Measurements from ENCODE around the gene TFAP2C. TPM values are rescaled to one million over a fixed set of nuclear protein-coding genes. Genes with fewer than 3 reads are reported as not detected.
"Not testable (repeated sequence)": the region's sequence is repeated elsewhere in the genome, so short reads cannot be mapped to it uniquely, and the experiment has no call there.

Gene TFAP2C
- total RNA-seq, 1 donor from 2014 or later: 0.20 TPM

DNA sequence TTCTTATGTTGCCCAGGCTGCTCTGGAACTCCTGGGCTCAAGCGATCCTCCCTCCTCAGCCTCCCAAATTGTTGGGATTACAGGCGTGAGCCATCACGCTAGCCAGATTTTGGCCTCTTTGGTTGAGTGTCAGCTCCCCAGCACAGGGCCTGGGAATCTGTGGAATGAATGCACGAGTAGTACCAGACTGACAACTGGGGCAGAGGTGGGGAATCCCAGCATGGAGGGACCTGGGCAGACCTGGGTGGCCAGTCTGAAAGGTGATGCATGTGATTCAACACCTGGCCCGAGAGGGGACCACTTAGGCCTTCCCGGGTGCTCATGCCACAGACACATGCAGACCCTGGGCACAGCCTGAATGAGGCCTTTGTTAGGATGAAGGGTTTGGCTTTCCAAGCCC lies 19.0 kb upstream of the TFAP2C start:
- intact Hi-C loops (cut with micrococcal nuclease): no loop called here
- DNase-seq: no peak
- no peak for ATAC-seq

DNA sequence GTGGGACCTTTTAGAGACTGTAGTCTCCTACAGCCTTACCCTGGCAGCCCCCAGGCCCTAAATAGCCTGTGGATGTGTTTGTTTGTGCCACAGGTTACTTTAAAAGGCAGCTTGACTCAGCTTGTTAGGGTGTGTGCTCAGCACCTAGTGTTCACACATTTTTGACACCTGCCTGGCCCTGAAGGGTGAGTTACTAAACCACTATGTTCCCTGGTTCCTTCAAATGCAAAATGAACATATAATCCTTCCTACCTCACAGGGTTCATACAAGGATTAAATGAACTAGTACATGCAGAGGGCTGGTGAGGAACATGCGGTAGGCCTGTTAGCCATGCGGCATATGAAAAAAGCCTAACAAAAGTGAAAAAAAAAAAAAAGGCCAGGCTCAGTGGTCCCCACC lies 14.9 kb upstream of the TFAP2C start:
- no peak for ATAC-seq
- DNase-seq: no peak
- intact Hi-C loops (cut with micrococcal nuclease): no loop called here

DNA sequence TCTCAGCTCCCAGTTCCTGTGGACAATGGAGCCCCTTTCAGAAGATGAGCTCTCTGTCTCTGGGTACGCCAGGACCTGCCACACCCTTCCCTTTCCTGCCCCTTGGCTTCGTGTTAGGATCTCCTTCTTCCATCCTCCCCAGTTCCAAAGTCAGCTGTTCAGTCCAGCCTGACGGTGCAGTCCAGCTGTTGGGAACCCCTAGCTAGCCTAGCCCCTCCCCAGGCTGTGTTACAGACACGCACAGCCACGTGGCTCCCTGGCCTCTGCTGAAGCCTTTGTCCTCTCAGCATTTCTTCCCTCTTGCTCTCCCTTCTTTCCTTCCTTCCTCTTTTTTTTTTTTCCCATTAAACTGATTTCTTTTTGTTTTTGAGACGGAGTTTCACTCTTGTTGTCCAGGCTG lies 12.4 kb upstream of the TFAP2C start:
- DNase-seq (no peak), ATAC-seq (peak; percentile 56)
- intact Hi-C loops (cut with micrococcal nuclease): no loop called here

DNA sequence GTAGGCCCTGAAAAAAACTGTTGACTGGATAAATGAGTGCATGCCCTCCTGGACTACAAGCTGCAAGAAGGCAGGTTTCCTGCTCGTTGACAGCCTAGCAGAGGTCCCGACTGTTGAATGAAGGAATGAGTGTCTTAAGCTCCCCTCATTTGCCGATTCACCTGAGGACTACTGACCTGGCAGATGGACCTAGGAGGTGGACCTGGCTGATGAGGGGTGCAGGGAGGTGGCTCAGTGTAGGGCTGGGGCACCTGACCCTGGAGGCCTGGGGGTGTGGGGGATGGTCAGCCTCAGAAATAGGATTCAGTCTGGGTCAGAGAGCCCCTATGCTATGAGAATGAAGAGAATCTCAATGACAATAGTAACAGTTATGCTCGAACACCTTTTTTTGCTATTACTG lies 11.6 kb upstream of the TFAP2C start:
- DNase-seq (no peak), ATAC-seq (no peak)
- intact Hi-C loops (cut with micrococcal nuclease): no loop called here

DNA sequence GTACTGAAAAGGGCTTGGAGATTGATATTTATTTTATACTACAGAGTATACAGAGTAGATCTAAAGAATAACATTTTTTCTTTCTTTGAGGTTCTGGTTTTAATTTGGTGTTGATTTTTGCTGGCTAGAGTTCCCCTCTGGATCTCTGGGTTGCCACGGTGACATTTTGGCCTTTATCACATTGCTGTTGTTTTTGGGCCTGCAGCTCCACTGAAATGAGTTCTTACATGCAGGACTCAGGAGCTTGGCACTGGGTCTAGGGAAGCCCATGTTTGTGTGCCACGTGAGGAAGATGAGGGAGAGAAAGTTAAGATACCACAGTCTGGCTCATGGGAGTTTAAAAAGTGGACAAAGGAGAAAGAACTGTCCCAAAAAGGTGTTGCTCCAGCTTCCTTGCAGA lies 7.4 kb upstream of the TFAP2C start:
- ATAC-seq: no peak
- intact Hi-C loops (cut with micrococcal nuclease): no loop called here
- no peak for DNase-seq

DNA sequence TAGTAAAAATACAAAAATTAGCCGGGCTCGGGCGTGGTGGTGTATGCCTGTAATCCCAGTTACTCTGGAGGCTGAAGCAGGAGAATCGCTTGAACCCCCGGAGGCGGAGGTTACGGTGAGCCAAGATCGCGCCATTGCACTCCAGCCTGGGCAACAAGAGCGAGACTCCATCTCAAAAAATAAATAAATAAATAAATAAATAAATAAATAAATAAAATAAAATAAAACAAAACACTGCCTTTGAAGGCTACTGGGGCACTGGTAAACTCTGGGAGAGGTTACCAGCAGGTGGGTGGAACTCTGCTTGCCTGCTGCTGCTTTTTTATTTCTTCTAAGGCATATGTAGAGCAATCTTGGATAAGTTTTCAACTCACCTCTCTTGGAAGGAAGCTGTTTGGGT lies 5.2 kb upstream of the TFAP2C start:
- intact Hi-C loops (cut with micrococcal nuclease); DNase-seq; ATAC-seq: not testable (repeated sequence)

DNA sequence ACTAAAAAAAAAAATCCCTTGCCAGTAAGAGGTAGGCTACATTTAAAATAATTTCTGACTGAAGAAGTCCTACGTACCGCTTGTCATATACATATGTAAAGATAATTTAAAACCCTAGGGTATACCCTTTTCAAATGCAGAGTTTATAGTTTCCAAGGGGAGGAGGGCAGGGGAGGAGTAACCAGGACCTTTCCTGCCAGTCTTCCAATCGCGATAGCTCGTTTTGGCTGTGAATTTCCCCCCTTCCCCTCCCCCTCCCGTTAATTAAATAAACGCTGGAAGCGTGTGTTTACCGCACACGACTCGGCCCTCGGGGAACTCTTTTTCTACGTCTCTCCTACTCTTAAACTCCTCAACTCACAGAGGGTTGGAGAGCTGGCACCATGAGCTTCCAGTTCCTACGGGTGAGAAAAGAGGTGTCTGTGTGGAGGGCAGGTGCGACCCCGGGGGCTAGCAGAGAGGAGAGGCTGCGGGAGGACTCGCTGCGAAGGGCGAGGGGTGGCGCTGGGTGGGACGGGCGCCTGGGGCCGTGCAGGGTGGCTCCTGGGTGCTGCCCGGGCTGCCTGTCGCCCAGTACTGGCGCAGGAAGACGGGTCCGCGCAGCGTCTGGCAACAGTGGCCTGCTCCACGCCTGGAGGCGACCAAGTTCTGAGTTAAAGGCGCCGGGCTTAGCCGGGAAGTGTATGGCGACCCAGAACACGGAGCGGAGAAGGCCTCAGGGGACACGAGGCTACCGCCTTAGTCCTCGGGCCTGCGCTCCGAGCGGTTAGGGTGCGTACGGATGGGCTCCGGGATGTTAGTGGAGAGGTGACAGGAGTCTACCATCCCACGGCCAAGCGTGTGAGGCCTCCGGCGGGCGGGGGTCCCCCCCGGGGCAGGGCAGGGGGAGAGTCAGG lies 4.1 kb upstream of the TFAP2C start:
- ATAC-seq (no peak), DNase-seq (no peak)
- intact Hi-C loops (cut with micrococcal nuclease): no loop called here

DNA sequence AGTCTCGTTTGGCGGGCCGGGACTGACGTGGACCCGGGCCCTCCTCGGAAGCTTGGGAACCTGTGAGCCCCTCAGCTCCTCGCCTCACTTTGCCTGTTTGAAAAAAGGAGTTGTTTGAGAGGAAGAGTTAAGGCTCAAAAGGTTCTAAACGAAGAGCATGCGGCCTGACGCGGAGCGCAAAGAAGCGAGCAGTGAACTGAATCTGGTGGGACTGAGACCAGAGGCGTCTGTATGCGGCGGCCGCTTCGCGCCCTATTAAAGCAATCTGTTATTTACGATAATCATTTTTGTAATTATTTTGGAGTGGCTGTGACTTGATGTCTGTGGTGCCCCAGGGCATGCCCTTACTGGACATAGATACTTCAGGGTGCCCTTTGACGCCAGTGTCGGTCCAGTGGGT lies 3.3 kb upstream of the TFAP2C start:
- ATAC-seq: no peak
- intact Hi-C loops (cut with micrococcal nuclease): no loop called here
- DNase-seq: no peak

DNA sequence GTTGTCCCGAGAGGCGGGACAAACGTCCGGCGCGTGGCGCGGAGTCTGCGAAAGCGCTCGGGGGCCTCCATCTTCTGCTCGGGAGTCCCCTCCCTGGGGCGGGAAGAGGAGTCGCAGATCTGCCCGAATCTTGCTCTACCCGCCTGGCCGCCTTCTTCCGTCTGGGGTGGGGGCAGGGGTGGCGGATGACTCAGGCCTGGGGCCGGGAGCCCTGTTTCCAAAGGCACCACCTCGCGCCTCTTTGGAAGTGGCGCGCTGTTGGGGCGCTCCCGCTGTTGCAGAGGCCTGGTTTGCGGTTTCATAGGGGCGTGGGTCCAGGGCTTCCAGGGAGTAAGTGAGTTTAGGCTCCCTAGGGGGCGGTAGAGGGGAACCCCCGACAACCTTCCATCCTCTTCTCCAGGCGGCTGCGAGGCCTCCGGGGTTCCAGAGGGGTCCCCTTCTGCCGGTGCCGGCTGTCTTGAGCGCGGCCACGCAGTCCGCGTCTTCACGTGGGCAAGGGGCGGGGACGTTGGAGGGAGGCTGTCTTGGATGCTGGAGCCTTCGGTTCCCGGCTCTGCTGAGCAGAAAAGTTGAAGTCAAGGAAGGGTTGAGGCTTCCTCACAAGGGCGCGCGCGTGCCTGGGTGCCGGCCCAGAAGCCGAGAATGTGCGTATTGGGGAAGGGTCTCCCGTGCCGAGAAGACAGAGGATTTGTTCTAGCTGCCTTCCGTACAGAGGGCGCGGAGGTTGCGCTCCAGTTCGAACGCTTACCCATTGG lies 2.6 kb upstream of the TFAP2C start:
- intact Hi-C loops (cut with micrococcal nuclease): no loop called here
- ATAC-seq (no peak), DNase-seq (no peak)

DNA sequence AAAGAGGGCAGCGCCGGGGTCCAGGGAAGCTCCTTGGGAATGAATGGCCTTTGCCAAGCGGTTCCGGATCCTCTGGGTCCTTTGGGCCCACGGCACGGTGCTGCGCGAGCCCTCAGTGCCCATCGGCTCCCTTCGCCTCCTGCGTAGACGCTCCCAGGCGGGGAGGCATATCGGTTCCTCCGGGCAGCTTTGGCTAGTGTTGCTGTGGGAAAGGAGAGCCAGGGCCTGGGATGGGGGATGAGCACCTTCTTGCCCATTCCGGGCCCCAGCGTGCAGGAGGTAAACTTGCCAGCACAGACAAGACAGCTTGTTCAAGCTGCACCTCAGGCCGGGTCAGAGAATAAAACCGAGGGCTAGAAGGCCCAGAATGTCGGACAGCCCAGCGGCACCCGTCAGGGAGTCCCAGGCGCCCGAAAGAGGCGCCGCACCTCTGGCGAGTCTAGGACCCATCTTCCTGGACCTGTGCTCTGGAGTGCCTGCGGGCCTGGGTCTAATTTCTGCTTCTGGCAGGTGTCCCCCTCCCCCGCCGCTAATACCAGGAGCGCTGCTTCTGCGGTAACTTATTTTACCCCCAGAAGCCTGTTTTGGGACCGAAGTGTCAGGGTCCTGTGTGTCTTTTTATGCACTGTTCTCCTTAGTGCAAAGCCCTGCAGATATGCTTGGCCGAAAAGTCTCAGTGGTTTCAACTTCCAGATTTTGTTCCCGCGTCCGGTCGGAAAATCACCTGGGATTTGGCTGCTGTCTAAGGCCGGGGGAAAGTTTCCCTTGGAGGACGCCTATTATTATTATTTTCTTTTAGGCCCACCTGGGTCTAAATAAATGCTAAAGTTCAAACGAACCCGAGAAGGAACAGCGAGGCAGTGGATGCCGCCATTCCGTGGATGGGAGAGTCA lies 1.7 kb upstream of the TFAP2C start:
- no peak for DNase-seq
- no peak for ATAC-seq
- intact Hi-C loops (cut with micrococcal nuclease): no loop called here

DNA sequence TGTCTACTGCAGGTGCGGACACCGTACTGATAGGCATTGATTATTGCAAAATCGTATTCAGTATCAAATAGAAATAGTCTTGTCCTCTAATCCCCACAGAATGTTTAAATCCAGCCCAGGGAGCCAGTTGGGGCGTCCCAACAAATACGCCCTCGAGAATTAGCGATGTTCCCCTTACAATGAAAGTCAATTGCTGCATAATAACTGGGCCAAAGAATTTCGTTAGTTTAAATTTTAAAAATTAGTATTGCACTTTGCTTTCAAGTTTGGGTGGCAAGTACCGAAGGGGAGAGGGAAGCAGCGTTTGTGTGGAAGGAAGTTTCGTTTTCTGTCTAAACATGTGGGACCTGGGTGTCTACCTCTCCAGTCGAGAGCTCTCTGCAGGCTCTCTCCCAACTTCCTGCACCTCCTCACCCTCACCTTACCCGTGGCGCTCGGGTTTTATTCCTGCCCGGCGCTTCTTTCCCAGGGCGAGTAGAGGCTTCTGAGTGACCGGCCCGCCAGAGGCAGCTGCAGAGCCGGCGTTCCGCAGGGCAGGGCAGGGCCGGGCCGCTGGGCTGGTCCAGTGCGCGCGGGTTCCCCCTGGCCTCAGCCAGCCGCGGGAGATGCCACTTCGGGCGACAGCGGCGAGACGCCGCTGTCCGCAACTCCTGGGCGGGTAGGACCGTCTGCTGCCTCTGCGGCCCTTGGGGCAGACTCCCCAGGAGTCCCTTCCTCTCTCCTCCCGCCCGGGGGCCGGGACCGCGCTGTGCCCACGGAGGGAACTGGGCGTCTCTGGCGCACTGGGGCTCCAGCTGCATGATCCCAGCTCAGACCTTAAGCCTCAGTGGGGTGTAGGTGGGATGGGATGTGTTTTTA lies 862 bp upstream of the TFAP2C start:
- DNase-seq (peak; percentile 36), ATAC-seq (peak; percentile 50)
- intact Hi-C loops (cut with micrococcal nuclease): no loop called here

DNA sequence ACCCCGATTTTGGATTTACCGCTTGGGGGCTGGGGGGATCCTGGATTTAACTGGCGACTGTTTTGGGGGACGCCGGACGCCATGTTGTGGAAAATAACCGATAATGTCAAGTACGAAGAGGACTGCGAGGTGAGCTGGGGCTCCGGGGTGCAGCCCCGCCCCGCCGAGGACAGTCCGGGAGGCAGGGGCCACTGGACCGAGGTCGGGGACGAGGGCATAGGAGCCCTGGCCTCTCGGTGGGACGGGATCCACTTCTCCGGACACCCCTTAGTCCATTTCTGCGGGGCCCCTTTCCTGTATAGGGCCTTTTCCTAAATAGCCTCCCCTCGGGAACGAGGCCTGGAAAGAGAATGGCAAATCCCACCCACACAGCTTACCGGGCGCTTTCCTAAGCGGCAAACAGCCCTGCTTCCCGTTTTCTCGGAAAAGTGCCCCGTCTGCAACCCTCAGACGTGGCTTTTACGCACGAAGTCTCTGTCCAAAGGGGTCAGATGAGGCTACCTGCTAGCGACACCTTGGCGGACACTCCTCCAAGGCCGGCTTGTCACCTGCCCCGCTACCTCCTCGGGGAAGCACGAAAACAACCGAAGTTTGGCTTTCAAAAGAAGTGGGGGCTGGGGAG lies 469 bp downstream of the TFAP2C start:
- no peak for DNase-seq
- intact Hi-C loops (cut with micrococcal nuclease): no loop called here
- ATAC-seq: no peak

DNA sequence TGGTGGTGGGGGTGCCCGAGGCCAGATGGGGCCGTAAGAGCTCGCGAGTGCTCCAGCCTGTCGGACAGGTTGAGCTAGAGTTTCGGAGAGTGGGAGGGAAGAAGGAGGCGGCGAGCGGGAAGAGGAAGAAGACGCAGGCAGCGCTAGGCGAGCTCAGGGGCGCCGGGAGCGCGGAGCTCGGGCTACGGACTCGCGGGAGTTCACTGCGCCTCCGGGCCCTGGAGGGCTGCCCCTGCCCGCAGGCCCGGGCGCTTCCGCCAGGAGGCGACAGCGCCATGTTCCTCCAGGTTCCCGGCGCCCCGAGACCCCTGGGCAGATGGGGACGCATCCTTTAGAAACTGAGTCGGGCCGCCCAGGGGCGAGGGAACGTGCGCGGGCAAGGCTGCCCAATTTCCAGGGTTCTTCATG lies 984 bp downstream of the TFAP2C start:
- DNase-seq: peak; percentile 36
- intact Hi-C loops (cut with micrococcal nuclease): no loop called here
- peak; percentile 54 for ATAC-seq

DNA sequence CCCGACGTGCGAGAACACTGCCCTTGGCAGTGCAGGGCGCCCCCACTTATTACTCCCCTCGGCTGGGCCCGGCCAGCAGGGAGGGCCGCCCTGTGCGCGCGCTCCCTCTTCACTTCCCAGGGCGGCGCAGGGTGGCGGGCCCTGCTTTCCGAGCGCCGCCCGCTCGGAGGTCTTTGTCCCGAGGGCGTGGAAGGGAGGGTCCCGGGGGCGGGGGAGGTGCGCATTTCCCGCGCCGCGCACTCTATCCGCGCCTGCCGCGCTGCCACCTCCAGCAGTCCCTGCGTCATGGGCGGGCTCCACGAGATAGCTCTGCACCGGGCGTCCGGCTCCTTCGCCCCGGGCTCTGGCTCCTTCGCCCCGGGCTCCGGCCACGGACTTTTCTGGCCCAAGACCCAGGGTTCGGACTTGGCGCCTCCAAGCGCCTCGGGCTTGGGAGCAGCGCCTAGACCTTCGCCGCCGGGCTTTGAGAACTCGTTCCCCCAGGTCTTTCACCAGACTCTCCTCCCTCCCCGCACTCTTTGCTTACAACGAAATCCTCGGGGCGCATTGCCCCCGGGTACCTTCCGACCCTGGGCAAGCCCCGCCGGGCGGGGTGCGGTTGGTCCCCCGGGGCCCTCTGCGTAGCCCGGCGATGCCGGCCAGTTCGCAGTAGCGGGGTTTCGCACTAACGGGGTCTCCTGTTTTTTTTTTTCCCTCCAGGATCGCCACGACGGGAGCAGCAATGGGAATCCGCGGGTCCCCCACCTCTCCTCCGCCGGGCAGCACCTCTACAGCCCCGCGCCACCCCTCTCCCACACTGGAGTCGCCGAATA lies 1.6 kb downstream of the TFAP2C start:
- ATAC-seq (no peak), DNase-seq (peak; percentile 32)
- intact Hi-C loops (cut with micrococcal nuclease): no loop called here

DNA sequence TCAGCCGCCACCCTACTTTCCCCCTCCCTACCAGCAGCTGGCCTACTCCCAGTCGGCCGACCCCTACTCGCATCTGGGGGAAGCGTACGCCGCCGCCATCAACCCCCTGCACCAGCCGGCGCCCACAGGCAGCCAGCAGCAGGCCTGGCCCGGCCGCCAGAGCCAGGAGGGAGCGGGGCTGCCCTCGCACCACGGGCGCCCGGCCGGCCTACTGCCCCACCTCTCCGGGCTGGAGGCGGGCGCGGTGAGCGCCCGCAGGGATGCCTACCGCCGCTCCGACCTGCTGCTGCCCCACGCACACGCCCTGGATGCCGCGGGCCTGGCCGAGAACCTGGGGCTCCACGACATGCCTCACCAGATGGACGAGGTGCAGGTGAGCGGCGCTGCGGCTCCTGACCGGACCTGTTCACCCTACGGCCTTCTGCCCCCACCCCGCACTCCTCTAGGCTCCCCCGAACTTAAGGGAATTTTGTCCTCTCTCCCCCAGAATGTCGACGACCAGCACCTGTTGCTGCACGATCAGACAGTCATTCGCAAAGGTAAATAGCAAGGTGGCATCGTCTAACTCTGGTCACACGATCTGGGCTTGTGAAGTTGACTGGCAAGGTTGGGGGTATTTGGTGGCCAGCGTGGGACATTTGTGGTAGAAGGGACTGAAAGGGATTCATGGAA lies 2.3 kb downstream of the TFAP2C start:
- intact Hi-C loops (cut with micrococcal nuclease): no loop called here
- no peak for ATAC-seq
- no peak for DNase-seq

DNA sequence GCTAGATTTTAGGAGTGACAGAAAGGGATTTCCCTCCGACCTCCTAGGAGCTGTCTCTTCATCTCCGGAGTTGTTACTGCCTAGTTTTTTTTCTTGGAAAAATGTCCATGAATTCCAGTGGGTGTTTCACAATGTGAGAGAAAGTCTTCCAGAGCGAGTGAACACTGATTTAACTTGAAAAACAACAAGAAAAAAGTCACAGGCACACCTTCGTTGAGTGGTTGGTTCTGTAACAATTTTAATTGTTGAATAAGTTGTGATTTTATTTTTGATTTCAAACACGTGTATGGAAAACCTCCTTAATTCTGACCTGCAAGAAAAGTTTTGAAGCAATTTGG lies 2.9 kb downstream of the TFAP2C start:
- intact Hi-C loops (cut with micrococcal nuclease): no loop called here
- no peak for ATAC-seq
- DNase-seq: no peak

DNA sequence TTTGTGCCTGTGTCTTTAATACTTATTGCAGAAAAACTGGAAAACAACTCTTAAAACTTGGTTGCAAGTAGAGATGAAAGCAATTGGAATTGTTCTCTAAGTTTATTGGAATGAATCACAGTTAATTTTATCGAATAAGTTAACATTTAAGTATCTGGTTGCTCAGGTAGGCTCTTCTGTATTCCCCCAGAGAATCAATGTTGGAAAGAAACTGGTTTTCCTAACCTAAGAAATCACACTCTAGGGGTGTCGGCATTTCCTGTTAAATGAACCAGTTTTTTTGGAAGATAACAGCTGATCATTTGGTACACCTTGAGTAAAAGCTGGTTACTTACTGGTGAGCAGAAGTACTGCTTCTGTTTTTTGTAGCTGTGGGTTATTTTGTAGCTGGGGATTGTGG lies 5.2 kb downstream of the TFAP2C start:
- ATAC-seq (no peak), DNase-seq (no peak)
- intact Hi-C loops (cut with micrococcal nuclease): no loop called here

Data from left ventricle myocardium superior (tissue), 1 donor.